ENCODE results near the gene SSBP3.

DNA sequence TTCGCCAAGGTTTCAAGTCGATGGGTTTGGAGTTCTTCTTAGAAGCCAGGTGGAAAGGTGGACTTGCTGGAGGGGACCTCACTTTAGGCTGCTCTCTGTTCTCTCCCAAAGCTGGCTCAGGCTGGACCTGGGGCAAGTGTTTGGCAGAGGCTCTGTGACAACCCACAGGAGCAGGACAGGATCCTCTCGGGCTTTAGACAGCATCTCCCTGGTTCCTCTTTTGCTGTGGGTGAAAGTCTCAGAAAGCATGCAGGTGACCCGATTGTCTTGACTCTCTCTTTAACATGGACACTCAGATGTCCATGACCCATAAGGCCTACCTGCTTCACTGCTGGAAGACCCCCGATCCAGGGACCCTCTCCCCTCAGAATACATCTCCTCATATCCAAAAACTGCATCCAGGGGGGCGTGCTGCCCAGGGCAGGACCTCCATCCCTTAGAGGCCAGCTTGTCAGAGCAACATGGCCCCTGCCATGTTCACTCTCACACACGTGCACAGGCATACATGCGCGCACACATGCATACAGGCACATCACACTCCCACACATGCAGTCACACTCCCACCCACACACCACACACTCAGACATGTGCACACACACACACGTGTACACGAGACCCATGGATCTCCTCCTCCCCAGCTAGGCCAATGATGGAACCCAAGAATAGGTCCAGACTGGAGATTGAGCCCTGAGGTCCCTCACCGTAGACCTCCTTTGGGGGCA is 184.9 kb downstream of the SSBP3 start:
- TF ChIP-seq, protein P1, sequence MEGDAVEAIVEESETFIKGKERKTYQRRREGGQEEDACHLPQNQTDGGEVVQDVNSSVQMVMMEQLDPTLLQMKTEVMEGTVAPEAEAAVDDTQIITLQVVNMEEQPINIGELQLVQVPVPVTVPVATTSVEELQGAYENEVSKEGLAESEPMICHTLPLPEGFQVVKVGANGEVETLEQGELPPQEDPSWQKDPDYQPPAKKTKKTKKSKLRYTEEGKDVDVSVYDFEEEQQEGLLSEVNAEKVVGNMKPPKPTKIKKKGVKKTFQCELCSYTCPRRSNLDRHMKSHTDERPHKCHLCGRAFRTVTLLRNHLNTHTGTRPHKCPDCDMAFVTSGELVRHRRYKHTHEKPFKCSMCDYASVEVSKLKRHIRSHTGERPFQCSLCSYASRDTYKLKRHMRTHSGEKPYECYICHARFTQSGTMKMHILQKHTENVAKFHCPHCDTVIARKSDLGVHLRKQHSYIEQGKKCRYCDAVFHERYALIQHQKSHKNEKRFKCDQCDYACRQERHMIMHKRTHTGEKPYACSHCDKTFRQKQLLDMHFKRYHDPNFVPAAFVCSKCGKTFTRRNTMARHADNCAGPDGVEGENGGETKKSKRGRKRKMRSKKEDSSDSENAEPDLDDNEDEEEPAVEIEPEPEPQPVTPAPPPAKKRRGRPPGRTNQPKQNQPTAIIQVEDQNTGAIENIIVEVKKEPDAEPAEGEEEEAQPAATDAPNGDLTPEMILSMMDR (IDR thresholded peaks at IDR 0.05; ENCODE audit: insufficient read depth, low read length), result no peak
- TF ChIP-seq POLR2AphosphoS5 (IDR thresholded peaks at IDR 0.05; ENCODE audit: low read depth) (no peak), GABPA (IDR thresholded peaks at IDR 0.05; ENCODE audit: low read depth) (no peak)

Measured in HL-60 (cell line).